Measurements from ENCODE around the gene GKN2.

GKN2 gene

DNA sequence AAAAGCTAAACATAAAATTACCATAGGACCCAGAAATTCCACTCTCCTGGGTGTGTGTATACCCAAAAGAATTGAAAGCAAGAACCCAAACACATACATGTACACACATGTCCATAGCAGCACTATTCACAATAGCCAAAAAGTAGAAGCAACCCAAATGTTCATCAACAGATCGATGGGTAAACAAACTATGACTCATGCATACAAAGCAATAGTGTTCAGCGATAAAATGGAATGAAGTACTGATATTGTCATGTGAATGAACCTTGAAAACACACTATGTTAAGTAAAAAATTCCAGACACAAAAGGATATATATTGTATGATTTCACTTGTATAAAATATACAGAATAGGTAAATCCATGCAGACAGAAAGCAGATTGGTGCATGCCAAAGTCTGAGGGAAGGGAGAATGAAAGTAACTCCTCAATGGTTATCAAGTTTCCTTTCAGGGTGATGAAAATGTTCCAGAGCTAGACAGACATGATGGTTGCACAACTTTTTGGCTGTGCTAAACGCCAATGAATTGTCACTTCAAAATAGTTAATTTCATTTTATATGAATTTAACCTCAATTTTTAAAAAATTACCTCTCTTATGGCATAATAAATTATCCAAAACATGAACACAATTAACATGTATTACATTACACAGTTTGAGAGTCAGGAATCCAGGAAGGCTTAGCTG, 35.5 kb downstream of the GKN2 start:
- no peak for DNase-seq
- Mint-ChIP-seq H3K4me3 (no peak overlapping the region), H3K27me3 (ENCODE audit: low read depth, poor library complexity) (peaks cover 7% of the 10 kb centered on the region), H3K9me3 (no peaks in the 10 kb centered on the region), H3K27ac (no peak overlapping the region), H3K36me3 (ENCODE audit: low read depth) (no peaks in the 10 kb centered on the region), H3K4me1 (no peaks in the 10 kb centered on the region)
- TF ChIP-seq, protein P1, sequence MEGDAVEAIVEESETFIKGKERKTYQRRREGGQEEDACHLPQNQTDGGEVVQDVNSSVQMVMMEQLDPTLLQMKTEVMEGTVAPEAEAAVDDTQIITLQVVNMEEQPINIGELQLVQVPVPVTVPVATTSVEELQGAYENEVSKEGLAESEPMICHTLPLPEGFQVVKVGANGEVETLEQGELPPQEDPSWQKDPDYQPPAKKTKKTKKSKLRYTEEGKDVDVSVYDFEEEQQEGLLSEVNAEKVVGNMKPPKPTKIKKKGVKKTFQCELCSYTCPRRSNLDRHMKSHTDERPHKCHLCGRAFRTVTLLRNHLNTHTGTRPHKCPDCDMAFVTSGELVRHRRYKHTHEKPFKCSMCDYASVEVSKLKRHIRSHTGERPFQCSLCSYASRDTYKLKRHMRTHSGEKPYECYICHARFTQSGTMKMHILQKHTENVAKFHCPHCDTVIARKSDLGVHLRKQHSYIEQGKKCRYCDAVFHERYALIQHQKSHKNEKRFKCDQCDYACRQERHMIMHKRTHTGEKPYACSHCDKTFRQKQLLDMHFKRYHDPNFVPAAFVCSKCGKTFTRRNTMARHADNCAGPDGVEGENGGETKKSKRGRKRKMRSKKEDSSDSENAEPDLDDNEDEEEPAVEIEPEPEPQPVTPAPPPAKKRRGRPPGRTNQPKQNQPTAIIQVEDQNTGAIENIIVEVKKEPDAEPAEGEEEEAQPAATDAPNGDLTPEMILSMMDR (IDR thresholded peaks at IDR 0.05): no peak

DNA sequence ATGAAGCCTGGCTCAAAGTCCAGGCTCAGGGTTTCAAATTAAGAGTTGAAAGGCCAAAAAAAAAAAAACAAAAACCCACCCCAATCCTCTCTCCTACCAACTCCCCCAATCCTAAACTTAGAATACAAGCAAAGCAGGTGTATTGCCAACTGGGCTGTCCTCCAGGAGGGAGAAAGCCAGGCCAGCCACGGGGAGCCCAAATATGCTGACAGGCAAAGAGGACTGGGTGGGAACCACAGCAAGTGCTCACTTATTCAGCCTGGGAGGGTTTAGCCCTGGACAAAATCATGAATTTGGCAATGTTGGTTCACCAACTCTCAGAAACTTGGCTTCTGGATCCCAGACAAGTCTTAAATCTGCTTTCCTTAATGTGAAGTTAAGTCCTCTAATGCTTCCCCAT, 36.5 kb downstream of the GKN2 start:
- H3K36me3 Mint-ChIP-seq (ENCODE audit: low read depth): no peaks in the 10 kb centered on the region
- DNase-seq: no peak
- H3K27ac Mint-ChIP-seq: no peak overlapping the region
- no peaks in the 10 kb centered on the region for H3K4me1 Mint-ChIP-seq
- TF ChIP-seq, protein P1 (IDR thresholded peaks at IDR 0.05): no peak
- H3K27me3 Mint-ChIP-seq (ENCODE audit: low read depth, poor library complexity): peaks cover 4% of the 10 kb centered on the region
- H3K9me3 Mint-ChIP-seq: no peaks in the 10 kb centered on the region
- H3K4me3 Mint-ChIP-seq: no peak overlapping the region

DNA sequence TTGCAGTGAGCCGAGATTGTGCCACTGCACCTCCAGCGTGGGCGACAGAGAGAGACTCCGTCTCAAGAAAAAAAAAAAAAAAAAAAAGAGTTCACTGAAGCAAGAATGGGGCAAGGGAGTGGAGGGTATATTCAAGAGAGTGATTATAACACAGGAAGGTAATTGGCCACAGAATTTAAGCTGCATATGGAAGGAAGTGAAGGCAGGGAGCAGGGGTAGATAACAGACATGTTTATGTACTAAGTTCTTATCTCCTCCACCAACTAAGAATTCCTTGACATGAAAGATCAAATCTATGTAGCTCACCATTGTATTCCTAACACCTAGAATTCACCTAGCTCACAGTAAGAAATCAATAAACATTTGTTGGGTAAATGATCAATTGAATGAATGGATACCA, 37.3 kb downstream of the GKN2 start:
- Mint-ChIP-seq H3K4me3 (no peak overlapping the region), H3K36me3 (ENCODE audit: low read depth) (no peaks in the 10 kb centered on the region), H3K27ac (no peak overlapping the region), H3K9me3 (no peaks in the 10 kb centered on the region), H3K27me3 (ENCODE audit: low read depth, poor library complexity) (peaks cover 4% of the 10 kb centered on the region), H3K4me1 (no peaks in the 10 kb centered on the region)
- DNase-seq: no peak
- TF ChIP-seq, protein P1 (IDR thresholded peaks at IDR 0.05): no peak

DNA sequence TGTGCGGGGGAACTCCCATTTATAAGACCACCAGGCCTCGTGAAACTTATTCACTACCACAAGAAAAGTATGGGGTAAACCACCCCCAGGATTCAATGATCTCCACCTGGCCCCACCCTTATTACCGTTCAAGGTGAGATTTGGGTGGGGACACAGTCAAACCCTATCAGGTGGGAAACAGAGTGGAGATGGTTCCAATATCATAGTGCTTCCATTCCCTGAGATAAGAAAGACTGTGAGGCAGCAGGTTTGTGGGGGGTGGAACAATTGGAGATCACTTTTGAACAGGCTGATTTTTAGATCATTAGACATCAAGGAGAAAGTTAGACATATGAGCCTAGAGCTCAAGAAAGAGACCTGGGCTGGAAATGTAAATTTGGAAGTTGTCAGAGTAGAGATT, 39.3 kb downstream of the GKN2 start:
- no peak for DNase-seq
- TF ChIP-seq, protein P1 (IDR thresholded peaks at IDR 0.05): no peak
- peaks cover 4% of the 10 kb centered on the region for H3K27me3 Mint-ChIP-seq (ENCODE audit: low read depth, poor library complexity)
- no peaks in the 10 kb centered on the region for H3K9me3 Mint-ChIP-seq
- no peak overlapping the region for H3K27ac Mint-ChIP-seq
- H3K36me3 Mint-ChIP-seq (ENCODE audit: low read depth): no peaks in the 10 kb centered on the region
- no peak overlapping the region for H3K4me3 Mint-ChIP-seq
- peaks cover 5% of the 10 kb centered on the region for H3K4me1 Mint-ChIP-seq

DNA sequence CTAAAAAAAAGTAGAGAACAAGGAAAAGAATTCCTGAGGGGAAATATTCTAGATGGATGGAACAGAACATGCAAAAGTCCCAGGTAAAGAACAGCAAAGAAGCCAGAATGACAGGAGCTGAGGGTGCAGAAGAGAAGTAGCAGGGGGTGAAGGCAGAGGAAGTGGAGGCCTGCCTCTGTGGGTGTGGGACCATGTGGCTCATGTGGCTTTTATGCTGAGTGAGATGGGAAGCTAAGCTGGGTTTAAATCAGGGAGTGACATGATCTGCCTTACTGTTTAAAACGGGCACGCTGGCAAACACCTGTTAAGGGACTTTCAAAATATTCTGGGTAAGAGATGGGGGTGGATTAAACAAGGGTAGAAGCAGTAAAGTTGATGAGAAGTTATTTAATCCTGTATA, 40.0 kb downstream of the GKN2 start:
- Mint-ChIP-seq H3K36me3 (ENCODE audit: low read depth) (no peaks in the 10 kb centered on the region), H3K4me1 (peaks cover 7% of the 10 kb centered on the region), H3K27me3 (ENCODE audit: low read depth, poor library complexity) (peaks cover 5% of the 10 kb centered on the region), H3K9me3 (no peaks in the 10 kb centered on the region), H3K4me3 (no peak overlapping the region), H3K27ac (no peak overlapping the region)
- TF ChIP-seq, protein P1 (IDR thresholded peaks at IDR 0.05): no peak
- no peak for DNase-seq

DNA sequence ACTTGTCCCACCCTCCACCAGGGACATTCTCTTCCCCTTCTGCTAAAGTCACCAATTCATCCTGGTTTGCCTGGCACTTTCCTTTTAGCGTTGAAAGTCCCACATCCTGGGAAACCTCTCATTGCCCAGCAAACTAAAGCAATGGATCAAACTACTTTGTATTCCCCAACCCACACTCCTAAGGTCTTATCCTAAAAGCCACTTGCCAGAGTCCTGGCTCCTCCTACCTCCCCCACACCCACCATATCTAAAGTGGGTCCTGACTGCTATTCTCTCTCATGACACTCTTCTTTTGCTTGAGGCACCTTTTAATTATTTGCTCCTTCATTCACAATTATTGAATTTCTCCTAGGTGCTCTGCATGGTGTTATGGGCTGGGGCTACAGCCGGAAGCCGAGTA, 40.6 kb downstream of the GKN2 start:
- TF ChIP-seq, protein P1 (IDR thresholded peaks at IDR 0.05): no peak
- Mint-ChIP-seq H3K9me3 (no peaks in the 10 kb centered on the region), H3K36me3 (ENCODE audit: low read depth) (no peaks in the 10 kb centered on the region), H3K4me3 (no peak overlapping the region), H3K4me1 (peaks cover 7% of the 10 kb centered on the region), H3K27me3 (ENCODE audit: low read depth, poor library complexity) (peaks cover 8% of the 10 kb centered on the region), H3K27ac (no peak overlapping the region)
- no peak for DNase-seq
